OCI-LY7 (cell line): ENCODE results near the gene VIT. TPM values are rescaled to one million over a fixed set of nuclear protein-coding genes. Genes with fewer than 3 reads are reported as not detected.

ENCODE experiments used
- BruUV-seq: library from RNA; stranded (reverse); fragments of 400-500 nt; replicated peaks from 2 replicates; lab custom pipeline; 2021; lab: Mats Ljungman, UMichigan
- CTCF ChIA-PET: fragments of 300-600 bp; sonication (Branson Sonifier 250); formaldehyde crosslinking; loops from one replicate; lab custom pipeline; 2022; ENCODE audit warnings: antibody characterized with exemption; ENCODE audit not compliant: unreplicated experiment; lab: Charles Lee
- POLR2A ChIA-PET: fragments of 300-600 bp; sonication (Branson Sonifier 250); formaldehyde crosslinking; loops from one replicate; lab custom pipeline; 2022; ENCODE audit warnings: antibody characterized with exemption; lab: Charles Lee
- DNase-seq: peaks from one replicate; pipeline ENCODE4 v3.0.0-alpha.2; 2015; ENCODE audit warnings: low spot score
- H2AFZ ChIP-seq: fragments of 200-600 bp; sonication (generic), shearing (Covaris generic); 2 replicates; pipeline ENCODE4 v1.6.1; 2014; ENCODE audit warnings: mild to moderate bottlenecking, antibody characterized with exemption, low read length, moderate library complexity
- H3K27ac ChIP-seq: fragments of 200-600 bp; sonication (generic); 2 replicates; pipeline ENCODE4 v1.5.1; 2014; ENCODE audit warnings: mixed run types, low read depth, mild to moderate bottlenecking, moderate library complexity, low read length, inconsistent platforms; ENCODE audit not compliant: poor library complexity, severe bottlenecking
- H3K36me3 ChIP-seq: fragments of 200-600 bp; sonication (generic); 2 replicates; pipeline ENCODE4 v1.6.1; 2014; ENCODE audit warnings: mild to moderate bottlenecking, antibody characterized with exemption, low read length, moderate library complexity, mixed read lengths; ENCODE audit not compliant: insufficient read depth
- H3K4me1 ChIP-seq: fragments of 200-600 bp; sonication (generic); 2 replicates; pipeline ENCODE4 v1.5.1; 2014; ENCODE audit warnings: mild to moderate bottlenecking, low read length; ENCODE audit not compliant: insufficient read depth, poor library complexity, severe bottlenecking
- H3K4me2 ChIP-seq: fragments of 200-600 bp; sonication (generic); 2 replicates; pipeline ENCODE4 v1.6.1; 2014; ENCODE audit warnings: mild to moderate bottlenecking, low read length
- H3K4me3 ChIP-seq: fragments of 200-600 bp; sonication (generic); 2 replicates; pipeline ENCODE4 v1.5.1; 2014; ENCODE audit warnings: mild to moderate bottlenecking, low read depth, low read length; ENCODE audit not compliant: poor library complexity, severe bottlenecking
- H3K79me2 ChIP-seq: fragments of 200-600 bp; sonication (generic); 2 replicates; pipeline ENCODE4 v1.6.1; 2016; ENCODE audit warnings: low read depth, mild to moderate bottlenecking, low read length, moderate library complexity, mixed read lengths; ENCODE audit not compliant: insufficient read depth
- H3K9me2 ChIP-seq: fragments of 200-600 bp; sonication (generic); 2 replicates; pipeline ENCODE4 v1.6.1; 2016; ENCODE audit warnings: mild to moderate bottlenecking, low read length, mixed read lengths; ENCODE audit not compliant: insufficient read depth
- H3K9me3 ChIP-seq: fragments of 200-600 bp; sonication (generic); 2 replicates; pipeline ENCODE4 v1.6.1; 2014; ENCODE audit warnings: mild to moderate bottlenecking, mixed run types, low read length, mixed read lengths
- H4K20me1 ChIP-seq: fragments of 200-600 bp; sonication (generic); 2 replicates; pipeline ENCODE4 v1.6.1; 2014; ENCODE audit warnings: mild to moderate bottlenecking, antibody characterized with exemption, low read length, moderate library complexity, mixed read lengths; ENCODE audit not compliant: insufficient read depth
- CTCF ChIP-seq: fragments of 200-600 bp; sonication (generic); conservative IDR thresholded peaks from 2 replicates; pipeline ENCODE4 v1.5.1; 2014; ENCODE audit warnings: mild to moderate bottlenecking, antibody characterized with exemption, low read length, moderate library complexity, mixed read lengths
- EZH2phosphoT487 ChIP-seq: fragments of 200-600 bp; sonication (generic); IDR thresholded peaks from 2 replicates; pipeline ENCODE4 v1.6.1; 2018; ENCODE audit warnings: low read depth, borderline replicate concordance, mild to moderate bottlenecking, mixed run types, antibody characterized with exemption, low read length, moderate library complexity, mixed read lengths
- intact Hi-C: fragments of 100-400 bp; cut with micrococcal nuclease; formaldehyde crosslinking; loops from one replicate; pipeline ENCODE4 v1.10.0; 2022; ENCODE audit not compliant: unreplicated experiment
- total RNA-seq, 2 experiments: library from RNA; depleted of rRNA in 1 of 2; stranded (reverse); fragments of >200 nt in 1 of 2; shearing (Covaris generic) in 1 of 2; gene quantifications; 2 replicates each; pipeline ENCODE4 v1.2.3, GENCODE V29; 2014 to 2022

The VIT gene
- total RNA-seq, 2 experiments from 2014 or later, result not detected

- H3K4me2 ChIP-seq, result no peak overlapping the region
- no peaks in the 10 kb centered on the region for H3K36me3 ChIP-seq
- no TSS peak for BruUV-seq
- no peaks in the 10 kb centered on the region for H3K9me2 ChIP-seq
- intact Hi-C loops, result no loop called here
- TF ChIP-seq CTCF, result no peak
- no peak overlapping the region for H3K4me3 ChIP-seq
- H2AFZ ChIP-seq, result no peak overlapping the region
- ChIA-PET POLR2A (interaction anchor here (1.2 to 1.6 kb wide), 2 partner anchors 10 to 18 kb away, joined by 3 to 4 read pairs; no protein-coding TSS in a partner anchor), CTCF (no interaction called here)
- no peaks in the 10 kb centered on the region for H3K4me1 ChIP-seq
- H3K9me3 ChIP-seq, result no peaks in the 10 kb centered on the region
- no peaks in the 10 kb centered on the region for H4K20me1 ChIP-seq
- H3K27ac ChIP-seq, result no peak overlapping the region
- no peak for DNase-seq
- no peaks in the 10 kb centered on the region for H3K79me2 ChIP-seq
Observed at GRCh38 chr2:36657703-36658102, 38.8 kb upstream of the VIT start.

GRCh38 chr2:36658277-36658748, 38.2 kb upstream of the VIT start:
- Histone ChIP-seq H4K20me1 (no peaks in the 10 kb centered on the region), H3K4me3 (no peak overlapping the region), H3K27ac (no peak overlapping the region), H3K79me2 (no peaks in the 10 kb centered on the region), H3K4me1 (no peaks in the 10 kb centered on the region), H3K9me3 (no peaks in the 10 kb centered on the region), H3K4me2 (no peak overlapping the region), H3K9me2 (no peaks in the 10 kb centered on the region), H2AFZ (no peak overlapping the region), H3K36me3 (no peaks in the 10 kb centered on the region)
- POLR2A ChIA-PET, result interaction anchor here (1.2 kb wide), 1 partner anchor 18 kb away, joined by 3 read pairs; no protein-coding TSS in a partner anchor
- CTCF ChIA-PET, result no interaction called here
- DNase-seq, result no peak
- no TSS peak for BruUV-seq
- intact Hi-C loops, result no loop called here
- TF ChIP-seq EZH2phosphoT487, result no peak

DNA sequence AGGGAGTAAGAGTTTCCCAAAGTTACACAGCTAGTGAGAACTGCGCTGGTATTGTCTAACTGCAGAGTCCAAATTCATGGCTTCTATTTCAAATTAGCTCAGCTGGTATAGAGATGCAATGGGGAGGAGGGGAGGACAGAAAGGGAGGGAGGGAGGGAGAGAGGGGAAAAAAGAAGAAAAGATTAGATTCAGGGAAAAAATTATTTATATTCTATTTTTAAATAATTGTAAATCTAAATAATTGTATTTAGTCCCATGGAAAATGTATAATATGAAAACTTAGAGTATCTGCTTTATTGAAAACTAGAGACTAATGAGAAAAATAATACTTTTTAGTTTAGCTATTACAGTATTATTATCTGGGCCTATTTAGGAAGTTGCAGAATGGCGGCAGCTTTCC, 37.3 kb upstream of the VIT start:
- Histone ChIP-seq H4K20me1 (no peaks in the 10 kb centered on the region), H3K4me3 (no peak overlapping the region), H3K36me3 (no peaks in the 10 kb centered on the region), H3K27ac (no peak overlapping the region), H3K4me1 (no peaks in the 10 kb centered on the region), H3K4me2 (no peak overlapping the region), H3K9me2 (no peaks in the 10 kb centered on the region), H3K9me3 (no peaks in the 10 kb centered on the region), H3K79me2 (no peaks in the 10 kb centered on the region), H2AFZ (no peak overlapping the region)
- POLR2A ChIA-PET, result no interaction called here
- BruUV-seq, result no TSS peak
- CTCF ChIA-PET, result no interaction called here
- no peak for TF ChIP-seq CTCF
- TF ChIP-seq EZH2phosphoT487, result no peak
- intact Hi-C loops, result no loop called here
- DNase-seq, result no peak
